Measurements from ENCODE around the gene SHB.

DNA sequence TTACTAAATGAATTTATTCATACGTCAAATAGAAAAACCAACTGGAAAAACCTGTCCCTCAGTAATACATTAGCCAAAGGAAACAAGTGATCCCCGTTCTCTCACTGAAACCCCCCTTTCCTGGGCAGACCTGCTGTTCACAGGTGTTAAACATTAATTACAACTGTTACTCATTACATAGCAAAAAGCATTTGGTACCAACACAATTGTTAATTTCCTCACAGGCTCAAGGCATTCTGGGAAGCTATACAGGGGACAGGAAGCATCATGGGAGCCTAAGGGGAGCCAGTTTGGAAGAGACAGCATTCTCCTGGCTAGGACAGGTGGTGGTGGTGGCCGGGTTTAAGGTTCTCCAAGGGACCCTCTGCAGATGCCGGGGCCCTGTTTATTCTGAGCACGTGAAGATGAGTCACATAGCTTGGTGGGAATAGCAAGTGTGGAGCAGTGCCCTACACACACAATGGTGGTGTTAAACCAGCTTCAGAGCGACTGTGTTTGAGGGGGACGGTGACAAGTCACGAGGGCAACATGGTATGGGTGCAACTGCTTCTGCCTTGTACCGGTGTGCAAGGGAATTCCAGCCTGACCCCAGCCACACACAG is 102.5 kb downstream of the SHB start:
- TF ChIP-seq POLR2A (IDR thresholded peaks at IDR 0.05) (no peak), CTCF (IDR thresholded peaks at IDR 0.05) (no peak), POLR2AphosphoS5 (IDR thresholded peaks at IDR 0.05; ENCODE audit: insufficient read depth in 1 of 2, low read depth in 1 of 2) (no peak)
